Cerebellar nuclear complex (tissue), 1 donor: ENCODE measurements around the gene CCDC15.

Source experiments
- DNase-seq, 2 experiments: peaks; one replicate each; lab custom pipeline; 2025; lab: John Stamatoyannopoulos, UW

The CCDC15 gene

GRCh38 chr11:124953753-124954589 lies at the start of gene CCDC15:
CCDC15 (plus strand) TSS chr11:124954202; CDS start chr11:124954733, 531 bp downstream.
- peak; percentile 87 to 89 for DNase-seq

GRCh38 chr11:124915541-124916369 lies 38.2 kb upstream of the CCDC15 start:
- no peak for DNase-seq

- DNase-seq = no peak
Measured at GRCh38 chr11:124916370-124916710, 37.7 kb upstream of the CCDC15 start.

- DNase-seq = no peak
Measured at GRCh38 chr11:124917115-124917637, 36.8 kb upstream of the CCDC15 start.

- DNase-seq = no peak
Measured at GRCh38 chr11:124918950-124919349, 35.1 kb upstream of the CCDC15 start, which contains the start of gene HEPN1. HEPN1 (plus strand) TSS chr11:124919250.

GRCh38 chr11:124919898-124920297 lies 34.1 kb upstream of the CCDC15 start:
- DNase-seq = no peak

- DNase-seq = no peak
Measured at GRCh38 chr11:124920356-124920755, 33.6 kb upstream of the CCDC15 start.

GRCh38 chr11:124920870-124921609 lies 33.0 kb upstream of the CCDC15 start:
- no peak for DNase-seq

- no peak for DNase-seq
Measured at GRCh38 chr11:124922831-124923230, 31.2 kb upstream of the CCDC15 start.

GRCh38 chr11:124923296-124923695 lies 30.7 kb upstream of the CCDC15 start:
- no peak for DNase-seq

- DNase-seq = no peak
Measured at GRCh38 chr11:124928942-124929665, 24.9 kb upstream of the CCDC15 start.

- DNase-seq = no peak
Measured at GRCh38 chr11:124930799-124931198, 23.2 kb upstream of the CCDC15 start.

- DNase-seq = no peak
Measured at GRCh38 chr11:124934862-124935547, 19.0 kb upstream of the CCDC15 start.

GRCh38 chr11:124935548-124936514 lies 18.2 kb upstream of the CCDC15 start, which contains the start of gene HEPACAM:
HEPACAM (minus strand) TSS chr11:124936047; CDS start chr11:124936006, 41 bp downstream.
- DNase-seq = no peak

GRCh38 chr11:124937336-124937935 lies 16.6 kb upstream of the CCDC15 start:
- DNase-seq = no peak

GRCh38 chr11:124938206-124938765 lies 15.7 kb upstream of the CCDC15 start:
- DNase-seq = no peak

- DNase-seq = no peak
Measured at GRCh38 chr11:124938970-124939369, 15.0 kb upstream of the CCDC15 start.

GRCh38 chr11:124941703-124942102 lies 12.3 kb upstream of the CCDC15 start:
- DNase-seq = no peak
